HepG2 (cell line): ENCODE results near the gene CAMTA1. TPM values are rescaled to one million over a fixed set of nuclear protein-coding genes. Genes with fewer than 3 reads are reported as not detected.
A peak's percentile ranks its signal among the peaks of the same experiment; 100 is the strongest.

Experiments
- CAMTA2 ChIP-seq: sonication (generic); formaldehyde crosslinking; IDR thresholded peaks from 2 replicates; pipeline ENCODE4 v1.4.0; 2020; ENCODE audit warnings: mild to moderate bottlenecking, missing genetic modification reagents, borderline replicate concordance
- GATAD2A ChIP-seq: IDR thresholded peaks from 2 replicates; pipeline ENCODE4 v1.6.1; 2016
- GTF3A ChIP-seq: sonication (generic); formaldehyde crosslinking; conservative IDR thresholded peaks from 2 replicates; pipeline ENCODE4 v1.4.0; 2020; ENCODE audit warnings: mild to moderate bottlenecking, missing genetic modification reagents
- GZF1 ChIP-seq: sonication (generic); formaldehyde crosslinking; IDR thresholded peaks from 2 replicates; pipeline ENCODE4 v1.5.1; 2020; ENCODE audit warnings: mild to moderate bottlenecking, missing genetic modification reagents
- KDM5A ChIP-seq: fragments of 200-600 bp; sonication (generic); IDR thresholded peaks from 2 replicates; pipeline ENCODE4 v1.7.0; 2018; ENCODE audit warnings: antibody characterized with exemption, mild to moderate bottlenecking, low read length, borderline replicate concordance
- MIER3 ChIP-seq: IDR thresholded peaks from 2 replicates; pipeline ENCODE4 v1.6.1; 2016; ENCODE audit warnings: missing compliant biosample characterization, borderline replicate concordance
- MYC ChIP-seq: sonication (generic); formaldehyde crosslinking; IDR thresholded peaks from 2 replicates; pipeline ENCODE4 v1.9.0; 2021; ENCODE audit warnings: missing genetic modification reagents, borderline replicate concordance
- PAX8 ChIP-seq: sonication (generic); formaldehyde crosslinking; IDR thresholded peaks from 2 replicates; pipeline ENCODE4 v1.8.0; 2022; ENCODE audit warnings: mild to moderate bottlenecking, missing genetic modification reagents, borderline replicate concordance
- RFX1 ChIP-seq: fragments of 450-650 bp; IDR thresholded peaks from 2 replicates; pipeline ENCODE4 v1.6.1; 2017
- RFX3 ChIP-seq: IDR thresholded peaks from 2 replicates; pipeline ENCODE4 v1.6.1; 2016; ENCODE audit warnings: missing biosample characterization, missing genetic modification reagents
- RNF2 ChIP-seq: fragments of 450-650 bp; conservative IDR thresholded peaks from 2 replicates; pipeline ENCODE4 v1.6.1; 2016; ENCODE audit warnings: low read depth
- WIZ ChIP-seq: sonication (generic); formaldehyde crosslinking; IDR thresholded peaks from 2 replicates; pipeline ENCODE4 v1.5.1; 2020; ENCODE audit warnings: mild to moderate bottlenecking, missing genetic modification reagents
- ZBTB21 ChIP-seq: sonication (generic); formaldehyde crosslinking; IDR thresholded peaks from 2 replicates; pipeline ENCODE4 v1.4.0; 2020; ENCODE audit warnings: missing genetic modification reagents
- ZBTB38 ChIP-seq: sonication (generic); formaldehyde crosslinking; IDR thresholded peaks from 2 replicates; pipeline ENCODE4 v1.5.1; 2020; ENCODE audit warnings: mild to moderate bottlenecking, missing genetic modification reagents
- ZKSCAN5 ChIP-seq: sonication (generic); formaldehyde crosslinking; IDR thresholded peaks from 2 replicates; pipeline ENCODE4 v1.5.1; 2020; ENCODE audit warnings: mild to moderate bottlenecking, missing genetic modification reagents
- ZNF12 ChIP-seq: sonication (generic); formaldehyde crosslinking; IDR thresholded peaks from 2 replicates; pipeline ENCODE4 v1.5.0; 2020; ENCODE audit warnings: missing genetic modification reagents
- ZNF292 ChIP-seq: sonication (generic); formaldehyde crosslinking; IDR thresholded peaks from 2 replicates; pipeline ENCODE4 v1.8.1; 2022; ENCODE audit warnings: mild to moderate bottlenecking, low read depth, missing genetic modification reagents, borderline replicate concordance
- ZNF501 ChIP-seq: sonication (generic); formaldehyde crosslinking; IDR thresholded peaks from 2 replicates; pipeline ENCODE4 v1.5.1; 2020; ENCODE audit warnings: mild to moderate bottlenecking, moderate library complexity, missing genetic modification reagents
- ZNF547 ChIP-seq: sonication (generic); formaldehyde crosslinking; IDR thresholded peaks from 2 replicates; pipeline ENCODE4 v1.5.1; 2020; ENCODE audit warnings: mild to moderate bottlenecking, missing genetic modification reagents
- ZNF557 ChIP-seq: sonication (generic); formaldehyde crosslinking; IDR thresholded peaks from 2 replicates; pipeline ENCODE4 v1.4.0; 2020; ENCODE audit warnings: missing genetic modification reagents
- ZNF572 ChIP-seq: sonication (generic); formaldehyde crosslinking; IDR thresholded peaks from 2 replicates; pipeline ENCODE4 v1.5.1; 2020; ENCODE audit warnings: mild to moderate bottlenecking, missing genetic modification reagents
- ZNF616 ChIP-seq: sonication (generic); formaldehyde crosslinking; IDR thresholded peaks from 2 replicates; pipeline ENCODE4 v1.5.0; 2020; ENCODE audit warnings: low read depth, mild to moderate bottlenecking, missing genetic modification reagents
- ZNF703 ChIP-seq: sonication (generic); formaldehyde crosslinking; IDR thresholded peaks from 2 replicates; pipeline ENCODE4 v1.5.1; 2020; ENCODE audit warnings: missing genetic modification reagents, mild to moderate bottlenecking, moderate library complexity, borderline replicate concordance
- ZNF780A ChIP-seq: sonication (generic); formaldehyde crosslinking; IDR thresholded peaks from 2 replicates; pipeline ENCODE4 v1.8.0; 2022; ENCODE audit warnings: mild to moderate bottlenecking, missing genetic modification reagents, moderate library complexity
- ZSCAN9 ChIP-seq: IDR thresholded peaks from 2 replicates; pipeline ENCODE4 v1.6.1; 2016; ENCODE audit warnings: borderline replicate concordance
- polyA plus RNA-seq, 8 experiments: library from polyadenylated mRNA; depleted of rRNA in 3 of 8; stranded (reverse) in 7 of 8; unstranded in 1 of 8; fragments of >200 nt; fragmentation: Illumina TruSeq in 4 of 8; extraction: Trizol in 4 of 8; gene quantifications; 2 replicates each; pipeline versions ENCODE4 v1.2.1 to v1.2.3, GENCODE V29; 2011 to 2016; ENCODE audit warnings: low read depth in 4 of 8, missing spikeins in 1 of 8, mixed read lengths in 1 of 8; ENCODE audit not compliant: insufficient read depth in 1 of 8
- total RNA-seq, 5 experiments: library from RNA; depleted of rRNA; stranded (reverse); fragments of >200 nt; fragmentation: Illumina TruSeq; extraction: Trizol; gene quantifications; 2 replicates each; pipeline ENCODE4 v1.2.3, GENCODE V29; 2016; ENCODE audit warnings: low read depth in 1 of 5
- TF ChIP-seq, protein P1 (sequence below): sonication (generic); formaldehyde crosslinking; IDR thresholded peaks from 2 replicates; pipeline ENCODE4 v1.4.0; 2020; ENCODE audit warnings: low read depth, mild to moderate bottlenecking, missing genetic modification reagents
- TF ChIP-seq, protein P2 (sequence below): sonication (generic); formaldehyde crosslinking; IDR thresholded peaks from 2 replicates; pipeline ENCODE4 v1.5.1; 2020; ENCODE audit warnings: mild to moderate bottlenecking, missing genetic modification reagents, moderate library complexity
- TF ChIP-seq, protein P3 (sequence below): sonication (generic); formaldehyde crosslinking; IDR thresholded peaks from 2 replicates; pipeline ENCODE4 v1.5.0; 2020; ENCODE audit warnings: missing genetic modification reagents

CAMTA1 gene
- total and polyA plus RNA-seq, 2 of the 13 experiments (the other 11 are each of a cell fraction or from before 2014, with no cell fraction given): 25.0 to 36.4 TPM

DNA sequence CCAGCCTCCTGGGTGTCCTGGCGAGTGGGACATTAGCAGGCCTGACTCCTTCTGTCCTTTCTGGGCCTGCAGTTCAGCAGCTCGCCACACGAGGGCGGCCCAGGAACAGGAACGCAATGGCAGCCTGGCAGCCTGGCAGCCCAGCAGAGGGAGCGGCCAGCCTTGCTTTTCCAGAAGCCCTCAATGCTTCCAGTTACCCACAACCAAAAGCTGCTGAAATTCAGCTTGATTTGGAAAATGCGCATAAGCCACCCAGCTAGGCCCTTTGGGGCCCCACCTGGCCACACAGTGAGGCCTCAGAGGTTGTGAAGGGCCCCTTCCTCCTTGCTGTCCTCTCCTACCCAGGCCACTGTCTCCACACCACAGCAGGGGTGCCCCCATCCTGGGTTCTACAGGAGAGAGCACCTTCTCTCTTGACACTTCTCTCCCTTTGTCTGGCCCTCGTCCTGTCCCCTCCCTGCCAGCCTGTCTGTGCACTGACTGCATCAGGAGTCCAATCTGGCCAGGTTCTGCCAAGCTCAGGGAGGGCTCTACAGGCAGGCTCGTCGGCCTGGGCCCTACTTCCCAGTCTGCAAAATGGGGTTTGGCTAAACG lies 882.5 kb downstream of the CAMTA1 start (continued):
- TF ChIP-seq ZNF616 (CRISPR knock-in tag): peak; percentile 40; the same call in 1 of the 2 replicates
- TF ChIP-seq ZKSCAN5: no peak
- TF ChIP-seq ZNF703 (CRISPR knock-in tag): no peak
- TF ChIP-seq ZNF557 (CRISPR knock-in tag): no peak
- TF ChIP-seq, protein P1, sequence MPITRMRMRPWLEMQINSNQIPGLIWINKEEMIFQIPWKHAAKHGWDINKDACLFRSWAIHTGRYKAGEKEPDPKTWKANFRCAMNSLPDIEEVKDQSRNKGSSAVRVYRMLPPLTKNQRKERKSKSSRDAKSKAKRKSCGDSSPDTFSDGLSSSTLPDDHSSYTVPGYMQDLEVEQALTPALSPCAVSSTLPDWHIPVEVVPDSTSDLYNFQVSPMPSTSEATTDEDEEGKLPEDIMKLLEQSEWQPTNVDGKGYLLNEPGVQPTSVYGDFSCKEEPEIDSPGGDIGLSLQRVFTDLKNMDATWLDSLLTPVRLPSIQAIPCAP (CRISPR knock-in tag): no peak
- no peak for TF ChIP-seq RFX1
- TF ChIP-seq ZNF292 (CRISPR knock-in tag): no peak
- TF ChIP-seq GZF1: no peak
- no peak for TF ChIP-seq ZSCAN9 (CRISPR knock-in tag)
- TF ChIP-seq ZNF501 (CRISPR knock-in tag): 0 out of 2 replicates have a peak, but pooled peaks have one; percentile 48
- TF ChIP-seq CAMTA2: no peak
- no peak for TF ChIP-seq ZNF780A (CRISPR knock-in tag)
- no peak for TF ChIP-seq RFX3 (CRISPR knock-in tag)
- TF ChIP-seq GTF3A (CRISPR knock-in tag): no peak
- TF ChIP-seq ZNF547 (CRISPR knock-in tag): no peak
- no peak; the same call in 1 of the 2 replicates for TF ChIP-seq MIER3
- TF ChIP-seq WIZ (CRISPR knock-in tag): no peak
- TF ChIP-seq, protein P2, sequence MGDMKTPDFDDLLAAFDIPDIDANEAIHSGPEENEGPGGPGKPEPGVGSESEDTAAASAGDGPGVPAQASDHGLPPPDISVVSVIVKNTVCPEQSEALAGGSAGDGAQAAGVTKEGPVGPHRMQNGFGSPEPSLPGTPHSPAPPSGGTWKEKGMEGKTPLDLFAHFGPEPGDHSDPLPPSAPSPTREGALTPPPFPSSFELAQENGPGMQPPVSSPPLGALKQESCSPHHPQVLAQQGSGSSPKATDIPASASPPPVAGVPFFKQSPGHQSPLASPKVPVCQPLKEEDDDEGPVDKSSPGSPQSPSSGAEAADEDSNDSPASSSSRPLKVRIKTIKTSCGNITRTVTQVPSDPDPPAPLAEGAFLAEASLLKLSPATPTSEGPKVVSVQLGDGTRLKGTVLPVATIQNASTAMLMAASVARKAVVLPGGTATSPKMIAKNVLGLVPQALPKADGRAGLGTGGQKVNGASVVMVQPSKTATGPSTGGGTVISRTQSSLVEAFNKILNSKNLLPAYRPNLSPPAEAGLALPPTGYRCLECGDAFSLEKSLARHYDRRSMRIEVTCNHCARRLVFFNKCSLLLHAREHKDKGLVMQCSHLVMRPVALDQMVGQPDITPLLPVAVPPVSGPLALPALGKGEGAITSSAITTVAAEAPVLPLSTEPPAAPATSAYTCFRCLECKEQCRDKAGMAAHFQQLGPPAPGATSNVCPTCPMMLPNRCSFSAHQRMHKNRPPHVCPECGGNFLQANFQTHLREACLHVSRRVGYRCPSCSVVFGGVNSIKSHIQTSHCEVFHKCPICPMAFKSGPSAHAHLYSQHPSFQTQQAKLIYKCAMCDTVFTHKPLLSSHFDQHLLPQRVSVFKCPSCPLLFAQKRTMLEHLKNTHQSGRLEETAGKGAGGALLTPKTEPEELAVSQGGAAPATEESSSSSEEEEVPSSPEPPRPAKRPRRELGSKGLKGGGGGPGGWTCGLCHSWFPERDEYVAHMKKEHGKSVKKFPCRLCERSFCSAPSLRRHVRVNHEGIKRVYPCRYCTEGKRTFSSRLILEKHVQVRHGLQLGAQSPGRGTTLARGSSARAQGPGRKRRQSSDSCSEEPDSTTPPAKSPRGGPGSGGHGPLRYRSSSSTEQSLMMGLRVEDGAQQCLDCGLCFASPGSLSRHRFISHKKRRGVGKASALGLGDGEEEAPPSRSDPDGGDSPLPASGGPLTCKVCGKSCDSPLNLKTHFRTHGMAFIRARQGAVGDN (CRISPR knock-in tag): peak; percentile 65
- no peak for TF ChIP-seq ZNF572
- no peak for TF ChIP-seq KDM5A
- no peak for TF ChIP-seq ZBTB21 (CRISPR knock-in tag)
- TF ChIP-seq, protein P3, sequence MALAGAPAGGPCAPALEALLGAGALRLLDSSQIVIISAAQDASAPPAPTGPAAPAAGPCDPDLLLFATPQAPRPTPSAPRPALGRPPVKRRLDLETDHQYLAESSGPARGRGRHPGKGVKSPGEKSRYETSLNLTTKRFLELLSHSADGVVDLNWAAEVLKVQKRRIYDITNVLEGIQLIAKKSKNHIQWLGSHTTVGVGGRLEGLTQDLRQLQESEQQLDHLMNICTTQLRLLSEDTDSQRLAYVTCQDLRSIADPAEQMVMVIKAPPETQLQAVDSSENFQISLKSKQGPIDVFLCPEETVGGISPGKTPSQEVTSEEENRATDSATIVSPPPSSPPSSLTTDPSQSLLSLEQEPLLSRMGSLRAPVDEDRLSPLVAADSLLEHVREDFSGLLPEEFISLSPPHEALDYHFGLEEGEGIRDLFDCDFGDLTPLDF (CRISPR knock-in tag): no peak
- TF ChIP-seq GATAD2A: peak; percentile 58
- TF ChIP-seq ZNF12 (CRISPR knock-in tag): 0 out of 2 replicates have a peak, but pooled peaks have one; percentile 26
- TF ChIP-seq MYC: no peak; the same call in 1 of the 2 replicates
- no peak for TF ChIP-seq PAX8 (CRISPR knock-in tag)
- TF ChIP-seq RNF2: no peak
- TF ChIP-seq ZBTB38 (CRISPR knock-in tag): peak; percentile 64; the same call in 1 of the 2 replicates
